Gastroesophageal sphincter (tissue), 4 donors: ENCODE results near the gene SNX5. TPM values are rescaled to one million over a fixed set of nuclear protein-coding genes. Genes with fewer than 3 reads are reported as not detected.

Experiments
- ATAC-seq: fragments of 150-250 bp; one replicate; pipeline ENCODE4 v1.9.1; 2016; ENCODE audit warnings: mild to moderate bottlenecking, moderate library complexity
- H3K27ac ChIP-seq, 4 donors: fragments of 200-600 bp; sonication (generic) in 3 of 4; 1 replicate in 3 of 4; 2 replicates in 1 of 4; pipeline ENCODE4 v1.5.1; 2016 to 2019
- H3K27me3 ChIP-seq: fragments of 200-600 bp; sonication (generic); one replicate; pipeline ENCODE4 v1.5.1; 2019
- H3K36me3 ChIP-seq, 2 donors: fragments of 200-600 bp; sonication (generic); one replicate each; pipeline ENCODE4 v1.5.1; 2019; ENCODE audit warnings: control low read depth in 1 of 2
- H3K4me1 ChIP-seq, 3 donors: fragments of 200-600 bp; sonication (generic); 1 replicate in 2 of 3; 2 replicates in 1 of 3; pipeline ENCODE4 v1.5.1; 2016 to 2019; ENCODE audit warnings: control low read depth in 2 of 3
- H3K4me3 ChIP-seq, 2 donors: fragments of 200-600 bp; sonication (generic); one replicate each; pipeline ENCODE4 v1.5.1; 2019; ENCODE audit warnings: mild to moderate bottlenecking in 1 of 2, moderate library complexity in 1 of 2
- H3K9me3 ChIP-seq, 3 donors: fragments of 200-600 bp; sonication (generic); one replicate each; pipeline ENCODE4 v1.5.1; 2017 to 2019; ENCODE audit warnings: control low read depth in 2 of 3
- EP300 ChIP-seq: sonication (generic); formaldehyde crosslinking; IDR thresholded peaks from one replicate; pipeline ENCODE4 v1.6.1; 2017; ENCODE audit warnings: antibody characterized with exemption, mild to moderate bottlenecking
- POLR2A ChIP-seq, 2 donors: fragments of 450-650 bp; IDR thresholded peaks; one replicate each; pipeline ENCODE4 v1.6.1; 2017; ENCODE audit warnings: antibody characterized with exemption in 2 of 2, mild to moderate bottlenecking in 2 of 2, moderate library complexity in 1 of 2
- POLR2AphosphoS5 ChIP-seq: sonication (generic); formaldehyde crosslinking; IDR thresholded peaks from one replicate; pipeline ENCODE4 v1.6.1; 2017; ENCODE audit warnings: antibody characterized with exemption
- WGBS, 2 donors: methylation state at CpG; one replicate each; pipeline ENCODE4 v1.1.5; 2018; ENCODE audit warnings: low coverage in 1 of 2; 5-methylcytosine and 5-hydroxymethylcytosine counted together
- total RNA-seq, 4 donors: library from RNA; depleted of rRNA; stranded (reverse); fragments of >200 nt; gene quantifications; one replicate each; pipeline ENCODE4 v1.1.0, GENCODE V29; 2016
- TF ChIP-seq, protein P1 (sequence below), 4 experiments: fragments of 200-600 bp in 2 of 4; fragments of 450-650 bp in 2 of 4; sonication (generic) in 1 of 4; IDR thresholded peaks; one replicate each; pipeline ENCODE4 v1.5.1; 2017 to 2019; ENCODE audit warnings: antibody characterized with exemption in 4 of 4, mild to moderate bottlenecking in 2 of 4, moderate library complexity in 2 of 4

The SNX5 gene
- total RNA-seq, 4 donors from 2014 or later: 47.5 to 90.9 (median 70.2) TPM

DNA sequence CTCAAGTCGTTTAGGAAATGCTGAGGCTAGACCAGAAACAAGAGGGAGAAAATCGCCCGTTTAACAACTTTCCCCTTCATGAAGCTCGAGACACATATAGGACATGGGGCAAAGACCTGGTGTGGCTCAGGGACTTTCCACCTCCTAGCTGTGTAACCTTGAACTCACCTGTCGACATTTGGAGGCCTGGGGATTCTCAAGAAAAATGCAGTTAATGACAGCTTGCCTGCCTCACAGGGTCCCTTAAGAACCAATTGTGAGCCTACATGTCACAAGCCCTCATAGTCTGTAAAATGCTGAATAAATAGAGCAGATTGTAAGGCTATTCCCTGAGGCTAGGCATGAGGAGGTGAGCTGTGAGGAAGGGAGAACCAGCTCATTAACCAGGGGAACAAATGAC is 35.3 kb upstream of the SNX5 start:
- peaks cover 0 to 58% (median 10%) of the 10 kb centered on the region in 3 donors for H3K4me1 ChIP-seq
- WGBS, 2 donors: 68 to 72% methylated on average over 4 of the region's 5 CpGs

DNA sequence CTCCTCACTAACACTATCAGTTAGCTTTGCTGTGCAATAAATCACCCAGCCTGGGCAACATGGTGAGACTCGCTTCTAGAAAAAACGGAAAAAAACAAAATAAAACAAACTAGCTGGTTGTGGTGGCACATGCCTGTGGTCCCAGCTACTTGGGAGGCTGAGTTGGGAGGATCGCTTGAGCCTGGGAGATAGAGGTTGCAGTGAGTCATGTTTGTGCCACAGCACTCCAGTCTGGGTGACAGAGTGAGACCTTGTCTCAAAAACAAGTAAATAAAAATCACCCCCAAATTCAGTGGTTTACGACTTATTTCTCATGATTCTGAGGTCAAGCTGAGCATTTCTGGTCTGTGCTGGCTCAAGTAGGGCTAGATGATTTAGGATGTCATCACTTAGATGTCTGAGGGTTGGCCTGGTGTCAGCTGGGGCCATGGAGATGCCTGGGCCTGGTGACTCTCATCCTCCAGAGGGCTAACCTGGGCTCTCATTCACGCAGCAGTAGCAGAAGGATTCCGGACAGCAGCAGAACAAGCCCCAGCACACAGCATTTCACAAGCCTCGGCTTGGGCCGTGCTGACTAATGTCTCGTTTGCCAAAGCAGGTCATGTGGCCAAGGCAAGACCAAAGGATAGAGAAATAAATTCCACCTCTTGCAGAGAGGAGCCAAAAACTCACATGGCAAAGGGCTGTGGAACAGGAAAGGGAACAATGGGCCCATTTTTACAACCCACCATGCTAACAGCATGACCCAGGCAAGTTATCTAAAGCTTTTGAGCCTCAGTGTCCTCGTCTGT is 32.7 kb upstream of the SNX5 start:
- Histone ChIP-seq H3K36me3 (no peaks in the 10 kb centered on the region), H3K27ac (peak overlapping the region in 3 of 4 donors; percentile 57 to 84 (median 61)), H3K4me3 (no peak overlapping the region), H3K27me3 (no peaks in the 10 kb centered on the region), H3K4me1 (peaks cover 0 to 39% (median 0%) of the 10 kb centered on the region in 3 donors), H3K9me3 (no peaks in the 10 kb centered on the region)
- TF ChIP-seq, protein P1, sequence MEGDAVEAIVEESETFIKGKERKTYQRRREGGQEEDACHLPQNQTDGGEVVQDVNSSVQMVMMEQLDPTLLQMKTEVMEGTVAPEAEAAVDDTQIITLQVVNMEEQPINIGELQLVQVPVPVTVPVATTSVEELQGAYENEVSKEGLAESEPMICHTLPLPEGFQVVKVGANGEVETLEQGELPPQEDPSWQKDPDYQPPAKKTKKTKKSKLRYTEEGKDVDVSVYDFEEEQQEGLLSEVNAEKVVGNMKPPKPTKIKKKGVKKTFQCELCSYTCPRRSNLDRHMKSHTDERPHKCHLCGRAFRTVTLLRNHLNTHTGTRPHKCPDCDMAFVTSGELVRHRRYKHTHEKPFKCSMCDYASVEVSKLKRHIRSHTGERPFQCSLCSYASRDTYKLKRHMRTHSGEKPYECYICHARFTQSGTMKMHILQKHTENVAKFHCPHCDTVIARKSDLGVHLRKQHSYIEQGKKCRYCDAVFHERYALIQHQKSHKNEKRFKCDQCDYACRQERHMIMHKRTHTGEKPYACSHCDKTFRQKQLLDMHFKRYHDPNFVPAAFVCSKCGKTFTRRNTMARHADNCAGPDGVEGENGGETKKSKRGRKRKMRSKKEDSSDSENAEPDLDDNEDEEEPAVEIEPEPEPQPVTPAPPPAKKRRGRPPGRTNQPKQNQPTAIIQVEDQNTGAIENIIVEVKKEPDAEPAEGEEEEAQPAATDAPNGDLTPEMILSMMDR (IDR thresholded peaks at IDR 0.05): no peak
- TF ChIP-seq POLR2AphosphoS5: peak; percentile 55
- peak; percentile 93 for ATAC-seq
- WGBS, 2 donors: 65 to 90% methylated on average over 4 to 5 of the region's 10 CpGs

More for the DNA sequence above, 35.3 kb upstream of the SNX5 start:
- ATAC-seq: no peak
- Histone ChIP-seq H3K9me3 (no peaks in the 10 kb centered on the region), H3K36me3 (no peaks in the 10 kb centered on the region), H3K27ac (peak overlapping the region in 3 of 4 donors; percentile 79 to 84 (median 80)), H3K27me3 (no peaks in the 10 kb centered on the region), H3K4me3 (no peak overlapping the region)
- TF ChIP-seq POLR2AphosphoS5 (no peak), EP300 (no peak), POLR2A (IDR thresholded peaks at IDR 0.05) (no peak)
- TF ChIP-seq, protein P1 (IDR thresholded peaks at IDR 0.05): no peak

- no peak for ATAC-seq
- Histone ChIP-seq H3K27me3 (no peaks in the 10 kb centered on the region), H3K36me3 (no peaks in the 10 kb centered on the region), H3K4me3 (no peak overlapping the region), H3K9me3 (no peaks in the 10 kb centered on the region), H3K4me1 (peaks cover 0 to 30% (median 0%) of the 10 kb centered on the region in 3 donors), H3K27ac (no peak overlapping the region)
- 81 to 91% methylated on average over 4 of the region's 4 CpGs for WGBS, 2 donors
- TF ChIP-seq, protein P1 (IDR thresholded peaks at IDR 0.05): no peak
- TF ChIP-seq EP300: no peak
- TF ChIP-seq POLR2A (IDR thresholded peaks at IDR 0.05): no peak
- no peak for TF ChIP-seq POLR2AphosphoS5
These were observed 31.0 kb upstream of the SNX5 start for GRCh38 chr20:17999566-17999965.

DNA sequence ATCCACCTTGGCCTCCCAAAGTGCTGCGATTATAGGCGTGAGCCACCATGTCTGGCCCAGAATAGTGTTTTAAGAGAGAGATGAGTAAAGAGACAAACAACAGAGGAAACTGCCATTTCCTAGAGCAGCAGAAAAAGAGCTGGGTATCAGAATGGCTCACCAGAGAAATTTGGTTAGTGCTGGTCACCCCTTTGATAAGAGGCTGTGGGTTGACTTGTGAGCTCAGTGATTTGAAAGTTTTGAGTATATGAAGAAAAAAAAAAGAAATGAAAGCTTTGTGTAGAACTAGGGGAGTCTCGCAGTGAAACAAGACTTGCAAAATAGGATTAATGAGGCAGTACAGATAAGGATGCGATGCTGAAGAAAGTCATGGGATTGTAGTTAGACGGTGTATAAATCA is 29.9 kb upstream of the SNX5 start:
- WGBS, 2 donors: 71 to 92% methylated on average over 1 to 4 of the region's 5 CpGs
- Histone ChIP-seq H3K9me3 (no peaks in the 10 kb centered on the region), H3K4me3 (no peak overlapping the region), H3K27me3 (no peaks in the 10 kb centered on the region), H3K36me3 (no peaks in the 10 kb centered on the region), H3K4me1 (peaks cover 0 to 24% (median 0%) of the 10 kb centered on the region in 3 donors), H3K27ac (no peak overlapping the region)
- ATAC-seq: no peak
- TF ChIP-seq EP300 (no peak), POLR2A (IDR thresholded peaks at IDR 0.05) (no peak), POLR2AphosphoS5 (no peak)
- TF ChIP-seq, protein P1 (IDR thresholded peaks at IDR 0.05): no peak
